ENCODE data around the gene TADA2B. TPM values are rescaled to one million over a fixed set of nuclear protein-coding genes. Genes with fewer than 3 reads are reported as not detected.

The TADA2B gene
- total and polyA plus RNA-seq, 3 donors from 2014 or later, result 34.5 to 47.6 (median 42.2) TPM

- Histone ChIP-seq H3K27me3 (no peaks in the 10 kb centered on the region), H3K4me3 (no peak overlapping the region), H3K9me3 (no peaks in the 10 kb centered on the region), H3K36me3 (ENCODE audit: low read depth, missing control alignments) (no peaks in the 10 kb centered on the region), H3K4me1 (no peaks in the 10 kb centered on the region), H3K27ac (no peak overlapping the region)
- no peak for TF ChIP-seq POLR2A (IDR thresholded peaks at IDR 0.05)
- intact Hi-C loops (cut with DNase I; ENCODE audit: low total_unique reads), result no loop called here
- DNase-seq, result no peak
- 87 to 94% methylated on average over 12 of the region's 12 CpGs for WGBS, 2 donors
These were observed 27.7 kb upstream of the TADA2B start for GRCh38 chr4:7015383-7016035.

- Histone ChIP-seq H3K27me3 (no peaks in the 10 kb centered on the region), H3K9me3 (no peaks in the 10 kb centered on the region), H3K4me1 (no peaks in the 10 kb centered on the region), H3K27ac (no peak overlapping the region), H3K4me3 (no peak overlapping the region), H3K36me3 (ENCODE audit: low read depth, missing control alignments) (no peaks in the 10 kb centered on the region)
- DNase-seq, result no peak
- intact Hi-C loops (cut with DNase I; ENCODE audit: low total_unique reads), result no loop called here
- 69 to 72% methylated on average over 8 to 11 of the region's 11 CpGs for WGBS, 2 donors
- TF ChIP-seq CTCF (IDR thresholded peaks at IDR 0.05), result no peak
- TF ChIP-seq POLR2A (IDR thresholded peaks at IDR 0.05), result no peak
These were observed 27.1 kb upstream of the TADA2B start for GRCh38 chr4:7016086-7016485.

- TF ChIP-seq POLR2A (IDR thresholded peaks at IDR 0.05) (no peak), CTCF (IDR thresholded peaks at IDR 0.05) (no peak)
- WGBS, 2 donors, result 90 to 92% methylated on average over 6 of the region's 6 CpGs
- no peak overlapping the region for H3K27ac ChIP-seq
- no peaks in the 10 kb centered on the region for H3K27me3 ChIP-seq
- intact Hi-C loops (cut with DNase I; ENCODE audit: low total_unique reads), result no loop called here
- H3K4me1 ChIP-seq, result no peaks in the 10 kb centered on the region
- H3K9me3 ChIP-seq, result no peaks in the 10 kb centered on the region
- H3K4me3 ChIP-seq, result no peak overlapping the region
- no peak for DNase-seq
- no peaks in the 10 kb centered on the region for H3K36me3 ChIP-seq (ENCODE audit: low read depth, missing control alignments)
These were observed 26.7 kb upstream of the TADA2B start for GRCh38 chr4:7016512-7016911.

GRCh38 chr4:7017446-7018048 lies 25.6 kb upstream of the TADA2B start:
- H3K36me3 ChIP-seq (ENCODE audit: low read depth, missing control alignments), result no peaks in the 10 kb centered on the region
- WGBS, 2 donors, result 94% methylated on average over 6 of the region's 6 CpGs
- H3K27ac ChIP-seq, result no peak overlapping the region

GRCh38 chr4:7018281-7018680 lies 24.9 kb upstream of the TADA2B start:
- 89 to 96% methylated on average over 6 to 9 of the region's 9 CpGs for WGBS, 2 donors

More at GRCh38 chr4:7017446-7018048, 25.6 kb upstream of the TADA2B start:
- Histone ChIP-seq H3K4me3 (no peak overlapping the region), H3K4me1 (no peaks in the 10 kb centered on the region), H3K9me3 (no peaks in the 10 kb centered on the region), H3K27me3 (no peaks in the 10 kb centered on the region)
- no peak for TF ChIP-seq CTCF (IDR thresholded peaks at IDR 0.05)
- no peak for TF ChIP-seq POLR2A (IDR thresholded peaks at IDR 0.05)
- no peak for DNase-seq
- intact Hi-C loops (cut with DNase I; ENCODE audit: low total_unique reads), result no loop called here

More at GRCh38 chr4:7018281-7018680, 24.9 kb upstream of the TADA2B start:
- H3K4me3 ChIP-seq, result no peak overlapping the region
- DNase-seq, result no peak
- no peaks in the 10 kb centered on the region for H3K4me1 ChIP-seq
- H3K27ac ChIP-seq, result no peak overlapping the region
- no peaks in the 10 kb centered on the region for H3K9me3 ChIP-seq
- intact Hi-C loops (cut with DNase I; ENCODE audit: low total_unique reads), result no loop called here
- TF ChIP-seq CTCF (IDR thresholded peaks at IDR 0.05), result no peak
- TF ChIP-seq POLR2A (IDR thresholded peaks at IDR 0.05), result no peak
- H3K27me3 ChIP-seq, result no peaks in the 10 kb centered on the region
- H3K36me3 ChIP-seq (ENCODE audit: low read depth, missing control alignments), result no peaks in the 10 kb centered on the region

All from testis (tissue), 3 donors.